ENCODE data around the gene WNT1.

WNT1 gene

DNA sequence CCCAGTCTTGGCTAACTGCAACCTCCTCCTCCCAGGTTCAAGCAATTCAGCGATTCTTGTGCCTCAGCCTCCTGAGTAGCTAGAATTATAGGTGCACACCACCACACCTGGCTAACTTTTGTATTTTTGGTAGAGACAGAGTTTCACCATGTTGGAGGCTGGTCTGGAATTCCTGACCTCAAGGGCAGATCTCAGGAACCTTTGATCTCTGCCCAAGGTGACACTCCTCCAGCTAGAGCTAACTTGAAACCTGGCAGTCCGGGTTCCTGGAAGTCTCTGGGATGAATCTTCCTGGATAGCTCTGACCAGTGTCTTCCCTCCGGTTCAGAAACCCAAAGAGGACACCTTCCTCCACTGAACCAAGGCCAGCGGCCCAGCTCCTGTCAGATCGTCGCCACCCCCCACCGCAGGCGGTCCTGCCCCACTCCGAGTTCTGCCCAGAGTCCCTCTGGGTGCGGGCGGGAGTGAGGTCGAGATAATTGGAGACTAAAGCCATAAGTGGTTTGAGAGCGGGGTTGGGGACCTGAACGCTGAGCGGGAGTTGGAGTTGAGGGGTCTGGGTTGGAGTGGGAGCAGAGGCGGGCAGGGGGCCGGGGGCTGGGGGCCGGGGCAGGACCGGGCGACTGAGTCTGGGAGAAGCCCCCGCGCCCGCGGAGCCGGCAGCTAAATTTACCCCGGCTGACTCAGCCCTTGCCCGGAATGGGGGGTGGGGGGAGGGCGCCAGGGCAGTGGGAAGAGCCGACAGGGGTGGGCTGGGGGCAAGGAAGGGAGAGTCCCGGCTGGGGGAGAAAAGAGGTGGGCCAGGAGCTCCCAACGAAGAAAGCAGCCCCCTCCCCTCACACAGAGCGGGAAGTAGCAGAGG is 16.3 kb downstream of the WNT1 start:
- peaks cover 12% of the 10 kb centered on the region for H3K4me1 ChIP-seq (ENCODE audit: insufficient read depth, low read length)
- H3K27me3 ChIP-seq (ENCODE audit: insufficient read depth, low read length): peaks cover 39% of the 10 kb centered on the region
- H3K9me3 ChIP-seq (ENCODE audit: low read length): no peaks in the 10 kb centered on the region
- H3K36me3 ChIP-seq (ENCODE audit: insufficient read depth, low read length): no peaks in the 10 kb centered on the region
- H3K4me3 ChIP-seq (ENCODE audit: low read length): no peak overlapping the region
- no peak overlapping the region for H2AFZ ChIP-seq (ENCODE audit: low read depth, low read length)

- Histone ChIP-seq H3K4me1 (ENCODE audit: insufficient read depth, low read length) (peaks cover 19% of the 10 kb centered on the region), H2AFZ (ENCODE audit: low read depth, low read length) (no peak overlapping the region), H3K4me3 (ENCODE audit: low read length) (no peak overlapping the region), H3K27me3 (ENCODE audit: insufficient read depth, low read length) (peaks cover 39% of the 10 kb centered on the region), H3K36me3 (ENCODE audit: insufficient read depth, low read length) (no peaks in the 10 kb centered on the region), H3K9me3 (ENCODE audit: low read length) (no peaks in the 10 kb centered on the region)
These were observed 17.2 kb downstream of the WNT1 start for GRCh38 chr12:48995086-48995879.

DNA sequence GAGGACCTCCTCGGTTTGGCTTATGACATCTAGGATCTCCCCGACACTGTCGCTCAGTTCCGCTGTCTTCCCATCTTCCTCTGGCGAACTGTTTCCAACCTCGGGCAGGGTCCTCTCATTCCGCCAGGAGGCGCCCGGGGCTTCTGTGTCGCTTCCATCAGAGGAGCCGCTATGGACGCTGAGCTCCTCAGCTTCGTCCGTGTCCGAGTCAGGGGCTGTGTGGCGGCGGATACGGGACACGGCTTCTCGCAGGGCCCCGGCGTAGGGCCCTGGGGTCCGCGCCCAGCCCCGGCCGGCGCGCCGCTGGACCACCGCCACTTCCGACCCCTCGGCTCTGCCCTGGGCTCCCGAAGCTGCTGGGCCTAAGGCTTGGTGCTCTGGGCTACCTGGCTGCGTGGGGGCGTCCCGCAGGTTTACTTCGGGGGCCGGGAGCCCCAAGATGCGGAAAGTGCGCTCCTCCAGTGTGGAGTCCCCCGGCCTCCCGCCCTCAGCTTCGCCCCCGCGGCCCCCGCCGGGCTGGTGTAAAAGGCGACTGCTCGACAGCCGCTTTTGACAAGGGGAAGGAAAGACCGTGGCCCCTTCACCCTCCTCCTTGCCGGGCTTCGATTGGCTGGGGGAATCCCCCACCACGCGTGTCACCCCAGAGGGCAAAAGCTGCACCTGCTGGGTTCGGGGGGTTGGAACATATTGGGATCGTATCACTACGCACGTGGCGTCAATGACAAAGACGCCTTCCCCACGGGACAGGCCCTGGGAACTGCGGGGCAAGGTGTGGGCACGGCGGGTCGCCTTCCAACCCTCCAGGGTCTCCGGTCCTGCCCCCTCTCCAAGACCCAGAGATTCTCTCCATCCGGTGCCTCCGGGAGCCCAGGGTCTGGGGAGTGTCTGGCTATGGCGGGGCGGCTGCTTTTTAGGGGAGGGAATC is 18.9 kb downstream of the WNT1 start:
- Histone ChIP-seq H3K27me3 (ENCODE audit: insufficient read depth, low read length) (peaks cover 36% of the 10 kb centered on the region), H2AFZ (ENCODE audit: low read depth, low read length) (peak overlapping the region; percentile 90), H3K36me3 (ENCODE audit: insufficient read depth, low read length) (peaks cover 8% of the 10 kb centered on the region), H3K9me3 (ENCODE audit: low read length) (no peaks in the 10 kb centered on the region), H3K4me3 (ENCODE audit: low read length) (peak overlapping the region; percentile 38), H3K4me1 (ENCODE audit: insufficient read depth, low read length) (peaks cover 16% of the 10 kb centered on the region)

DNA sequence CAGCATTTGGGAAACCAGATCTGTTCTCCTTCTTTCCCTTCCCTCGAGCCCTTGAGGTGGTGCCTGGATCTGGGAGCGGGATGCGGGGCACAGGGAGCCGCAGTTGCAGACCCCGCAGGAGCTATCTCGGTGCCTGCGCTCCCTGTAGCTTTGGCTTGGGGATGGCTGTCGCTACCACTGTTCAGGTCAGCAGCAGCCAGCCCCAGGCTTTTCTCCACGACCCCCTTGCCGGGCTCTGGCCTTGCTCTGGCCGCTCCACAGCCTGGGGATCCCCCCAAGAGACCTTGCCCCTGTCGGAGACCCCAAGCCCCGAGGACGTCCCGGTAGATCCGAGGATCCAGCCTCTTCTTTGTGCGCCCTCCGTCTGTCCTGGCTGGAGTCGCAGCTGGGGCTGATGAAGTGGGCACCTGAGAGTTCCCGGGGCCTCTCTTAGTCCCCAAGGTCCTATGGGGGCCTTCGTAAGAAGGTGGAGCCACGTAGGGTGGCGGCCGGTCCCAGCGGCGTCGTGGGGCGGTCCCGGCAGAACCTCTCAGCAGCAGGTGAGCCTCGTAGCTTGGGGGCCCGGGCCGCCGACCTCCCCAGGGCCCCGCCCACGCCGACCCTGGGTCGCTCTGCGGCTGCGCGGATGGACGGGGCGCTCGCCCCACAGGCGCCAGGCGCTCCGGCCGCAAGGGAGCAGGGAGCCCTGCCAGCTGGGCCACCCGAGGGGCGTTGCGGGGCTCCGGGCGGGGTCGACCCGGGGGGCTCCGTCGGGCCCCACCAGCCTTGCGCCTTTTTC is 19.8 kb downstream of the WNT1 start:
- H3K27me3 ChIP-seq (ENCODE audit: insufficient read depth, low read length): peaks cover 36% of the 10 kb centered on the region
- H3K9me3 ChIP-seq (ENCODE audit: low read length): no peaks in the 10 kb centered on the region
- H3K4me3 ChIP-seq (ENCODE audit: low read length): no peak overlapping the region
- no peak overlapping the region for H2AFZ ChIP-seq (ENCODE audit: low read depth, low read length)
- peaks cover 16% of the 10 kb centered on the region for H3K4me1 ChIP-seq (ENCODE audit: insufficient read depth, low read length)
- H3K36me3 ChIP-seq (ENCODE audit: insufficient read depth, low read length): peaks cover 16% of the 10 kb centered on the region

DNA sequence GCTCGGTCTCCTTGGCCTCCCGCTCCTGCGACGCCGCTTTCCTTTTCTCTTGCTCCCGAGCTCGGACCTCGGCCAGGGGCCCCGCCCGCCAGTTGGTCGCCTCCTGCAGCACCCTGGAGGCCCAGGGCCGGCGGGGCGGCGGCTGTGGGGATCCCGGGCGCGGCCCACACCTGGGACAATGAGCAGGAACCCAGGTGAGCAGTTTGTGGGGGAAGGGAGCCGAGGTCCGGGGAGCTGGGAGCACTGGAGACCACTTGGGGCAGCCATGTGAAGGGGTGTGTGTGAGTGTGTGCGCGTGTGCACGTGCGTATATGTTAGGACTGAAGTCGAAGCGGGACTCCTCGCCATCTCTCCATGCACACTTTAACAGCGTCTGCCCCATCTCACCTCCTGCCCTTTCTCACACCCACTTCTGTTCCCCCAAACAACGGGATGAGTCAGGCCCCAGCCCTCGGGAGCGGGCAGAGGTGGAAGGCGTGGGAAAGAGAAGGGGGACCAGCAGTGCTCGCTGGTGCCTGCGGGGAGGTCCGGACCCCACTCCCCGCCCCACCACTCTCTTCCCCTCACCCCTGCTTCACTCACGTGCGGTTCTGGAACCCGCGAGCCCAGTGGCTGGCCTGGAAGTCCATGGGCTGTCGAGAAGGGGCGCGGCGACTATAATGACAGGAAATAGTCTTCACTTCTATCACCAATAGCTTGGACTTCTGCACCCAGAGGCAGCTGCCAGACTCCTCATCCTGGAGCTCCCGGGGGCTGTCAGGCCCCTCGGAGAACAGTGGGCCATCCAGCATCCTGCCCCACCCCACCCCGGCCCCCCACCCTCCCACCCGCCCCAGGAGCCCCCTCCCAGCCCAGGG is 20.6 kb downstream of the WNT1 start:
- peaks cover 16% of the 10 kb centered on the region for H3K4me1 ChIP-seq (ENCODE audit: insufficient read depth, low read length)
- H3K36me3 ChIP-seq (ENCODE audit: insufficient read depth, low read length): peaks cover 21% of the 10 kb centered on the region
- no peak overlapping the region for H3K4me3 ChIP-seq (ENCODE audit: low read length)
- no peaks in the 10 kb centered on the region for H3K9me3 ChIP-seq (ENCODE audit: low read length)
- peaks cover 33% of the 10 kb centered on the region for H3K27me3 ChIP-seq (ENCODE audit: insufficient read depth, low read length)
- H2AFZ ChIP-seq (ENCODE audit: low read depth, low read length): no peak overlapping the region

- H3K4me1 ChIP-seq (ENCODE audit: insufficient read depth, low read length): peaks cover 16% of the 10 kb centered on the region
- peak within 1 kb of the TSS; percentile 20 for H3K4me3 ChIP-seq (ENCODE audit: low read length)
- peaks cover 26% of the 10 kb centered on the region for H3K36me3 ChIP-seq (ENCODE audit: insufficient read depth, low read length)
- H3K9me3 ChIP-seq (ENCODE audit: low read length): no peaks in the 10 kb centered on the region
- no peak within 1 kb of the TSS for H2AFZ ChIP-seq (ENCODE audit: low read depth, low read length)
- H3K27me3 ChIP-seq (ENCODE audit: insufficient read depth, low read length): peaks cover 30% of the 10 kb centered on the region
These were observed 21.4 kb downstream of the WNT1 start, which contains the start of gene DDN for GRCh38 chr12:48999371-49000131. Gene DDN (minus strand): TSS chr12:48999375. CDS start chr12:48999287, 88 bp downstream.

- H3K9me3 ChIP-seq (ENCODE audit: low read length): no peaks in the 10 kb centered on the region
- peaks cover 16% of the 10 kb centered on the region for H3K4me1 ChIP-seq (ENCODE audit: insufficient read depth, low read length)
- peaks cover 30% of the 10 kb centered on the region for H3K27me3 ChIP-seq (ENCODE audit: insufficient read depth, low read length)
- H2AFZ ChIP-seq (ENCODE audit: low read depth, low read length): no peak overlapping the region
- H3K4me3 ChIP-seq (ENCODE audit: low read length): no peak overlapping the region
- peaks cover 33% of the 10 kb centered on the region for H3K36me3 ChIP-seq (ENCODE audit: insufficient read depth, low read length)
These were observed 22.2 kb downstream of the WNT1 start for GRCh38 chr12:49000346-49000745.

GRCh38 chr12:49008943-49009342 is 30.8 kb downstream of the WNT1 start:
- Histone ChIP-seq H3K27me3 (ENCODE audit: insufficient read depth, low read length) (no peaks in the 10 kb centered on the region), H3K36me3 (ENCODE audit: insufficient read depth, low read length) (peaks cover 16% of the 10 kb centered on the region), H2AFZ (ENCODE audit: low read depth, low read length) (no peak overlapping the region), H3K9me3 (ENCODE audit: low read length) (no peaks in the 10 kb centered on the region), H3K4me3 (ENCODE audit: low read length) (no peak overlapping the region), H3K4me1 (ENCODE audit: insufficient read depth, low read length) (no peaks in the 10 kb centered on the region)

GRCh38 chr12:49010092-49010668 is 32.1 kb downstream of the WNT1 start:
- Histone ChIP-seq H3K27me3 (ENCODE audit: insufficient read depth, low read length) (no peaks in the 10 kb centered on the region), H3K4me3 (ENCODE audit: low read length) (no peak overlapping the region), H3K4me1 (ENCODE audit: insufficient read depth, low read length) (no peaks in the 10 kb centered on the region), H2AFZ (ENCODE audit: low read depth, low read length) (no peak overlapping the region), H3K9me3 (ENCODE audit: low read length) (no peaks in the 10 kb centered on the region), H3K36me3 (ENCODE audit: insufficient read depth, low read length) (peaks cover 8% of the 10 kb centered on the region)

DNA sequence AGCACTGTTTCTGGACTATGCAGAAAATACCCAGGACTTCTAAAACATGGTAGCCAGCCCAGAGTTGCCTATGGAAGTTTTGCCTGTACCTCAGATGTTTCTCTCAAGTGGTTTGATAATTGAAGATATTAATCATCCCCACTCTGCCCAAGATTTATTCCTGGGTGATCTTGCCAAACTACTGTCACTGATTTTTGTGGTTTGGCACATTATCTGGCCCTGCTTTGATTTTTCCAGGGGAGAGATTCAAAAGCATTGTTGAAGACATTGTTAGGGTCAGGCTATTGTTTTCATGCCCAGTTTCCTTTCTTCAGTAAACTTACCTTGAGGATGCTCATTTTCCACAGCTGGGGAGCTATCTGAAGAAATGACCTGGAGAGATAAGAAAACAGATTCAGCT is 34.6 kb downstream of the WNT1 start:
- Histone ChIP-seq H3K36me3 (ENCODE audit: insufficient read depth, low read length) (peaks cover 2% of the 10 kb centered on the region), H3K9me3 (ENCODE audit: low read length) (no peaks in the 10 kb centered on the region), H2AFZ (ENCODE audit: low read depth, low read length) (no peak overlapping the region), H3K4me3 (ENCODE audit: low read length) (no peak overlapping the region), H3K4me1 (ENCODE audit: insufficient read depth, low read length) (peaks cover 4% of the 10 kb centered on the region), H3K27me3 (ENCODE audit: insufficient read depth, low read length) (no peaks in the 10 kb centered on the region)

DNA sequence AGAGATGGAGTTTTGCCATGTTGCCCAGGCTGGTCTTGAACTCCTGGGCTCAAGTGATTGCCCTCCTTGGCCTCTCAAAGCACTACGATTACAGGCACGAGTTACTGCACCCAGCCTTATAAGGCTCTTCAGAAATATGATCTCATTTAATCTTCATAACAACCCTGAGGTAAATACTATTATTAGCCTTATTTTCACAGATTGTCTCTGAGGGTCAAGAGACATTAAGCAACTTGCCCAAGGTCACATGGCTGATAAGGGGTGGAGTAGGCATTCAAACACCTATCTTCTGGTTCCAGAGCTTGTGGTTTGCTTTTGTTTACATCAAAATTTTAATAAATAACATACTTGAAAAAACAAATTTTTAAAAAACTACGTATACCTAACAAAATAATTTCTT is 35.3 kb downstream of the WNT1 start:
- H3K4me1 ChIP-seq (ENCODE audit: insufficient read depth, low read length): peaks cover 9% of the 10 kb centered on the region
- no peak overlapping the region for H2AFZ ChIP-seq (ENCODE audit: low read depth, low read length)
- peaks cover 2% of the 10 kb centered on the region for H3K36me3 ChIP-seq (ENCODE audit: insufficient read depth, low read length)
- H3K4me3 ChIP-seq (ENCODE audit: low read length): no peak overlapping the region
- H3K27me3 ChIP-seq (ENCODE audit: insufficient read depth, low read length): no peaks in the 10 kb centered on the region
- H3K9me3 ChIP-seq (ENCODE audit: low read length): no peaks in the 10 kb centered on the region
